ENCODE measurements around the gene PDE2A.

GRCh38 chr11:72721689-72722049, 47.4 kb upstream of the PDE2A start:
- TF ChIP-seq CTCF (optimal IDR thresholded peaks at IDR 0.05 in 1 of 3, IDR thresholded peaks at IDR 0.05 in 1 of 3, conservative IDR thresholded peaks at IDR 0.05 in 1 of 3; ENCODE audit: extremely low read depth in 1 of 3, insufficient read depth in 2 of 3, low read length in 3 of 3) (no peak), EZH2 (IDR thresholded peaks at IDR 0.05; ENCODE audit: low read length) (no peak)
